GM23248 (cell line): ENCODE data around the gene SLC5A8.

Experiments
- EZH2 ChIP-seq: fragments of 200-600 bp; sonication (generic); IDR thresholded peaks from 2 replicates; pipeline ENCODE4 v1.6.1; 2018; ENCODE audit warnings: antibody characterized with exemption, mild to moderate bottlenecking; ENCODE audit not compliant: insufficient read depth, poor library complexity, severe bottlenecking
- EZH2phosphoT487 ChIP-seq: fragments of 200-600 bp; sonication (generic); IDR thresholded peaks from 2 replicates; pipeline ENCODE4 v1.6.1; 2018; ENCODE audit warnings: antibody characterized with exemption, moderate library complexity, mild to moderate bottlenecking, low read depth; ENCODE audit not compliant: insufficient read depth

GRCh38 chr12:101243616-101244015 lies 33.6 kb upstream of the SLC5A8 start:
- TF ChIP-seq EZH2 (no peak), EZH2phosphoT487 (no peak)
